ENCODE measurements around the gene MAP3K19.
"Not testable (repeated sequence)": the region's sequence is repeated elsewhere in the genome, so short reads cannot be mapped to it uniquely, and the experiment has no call there.

Gene MAP3K19, protein sequence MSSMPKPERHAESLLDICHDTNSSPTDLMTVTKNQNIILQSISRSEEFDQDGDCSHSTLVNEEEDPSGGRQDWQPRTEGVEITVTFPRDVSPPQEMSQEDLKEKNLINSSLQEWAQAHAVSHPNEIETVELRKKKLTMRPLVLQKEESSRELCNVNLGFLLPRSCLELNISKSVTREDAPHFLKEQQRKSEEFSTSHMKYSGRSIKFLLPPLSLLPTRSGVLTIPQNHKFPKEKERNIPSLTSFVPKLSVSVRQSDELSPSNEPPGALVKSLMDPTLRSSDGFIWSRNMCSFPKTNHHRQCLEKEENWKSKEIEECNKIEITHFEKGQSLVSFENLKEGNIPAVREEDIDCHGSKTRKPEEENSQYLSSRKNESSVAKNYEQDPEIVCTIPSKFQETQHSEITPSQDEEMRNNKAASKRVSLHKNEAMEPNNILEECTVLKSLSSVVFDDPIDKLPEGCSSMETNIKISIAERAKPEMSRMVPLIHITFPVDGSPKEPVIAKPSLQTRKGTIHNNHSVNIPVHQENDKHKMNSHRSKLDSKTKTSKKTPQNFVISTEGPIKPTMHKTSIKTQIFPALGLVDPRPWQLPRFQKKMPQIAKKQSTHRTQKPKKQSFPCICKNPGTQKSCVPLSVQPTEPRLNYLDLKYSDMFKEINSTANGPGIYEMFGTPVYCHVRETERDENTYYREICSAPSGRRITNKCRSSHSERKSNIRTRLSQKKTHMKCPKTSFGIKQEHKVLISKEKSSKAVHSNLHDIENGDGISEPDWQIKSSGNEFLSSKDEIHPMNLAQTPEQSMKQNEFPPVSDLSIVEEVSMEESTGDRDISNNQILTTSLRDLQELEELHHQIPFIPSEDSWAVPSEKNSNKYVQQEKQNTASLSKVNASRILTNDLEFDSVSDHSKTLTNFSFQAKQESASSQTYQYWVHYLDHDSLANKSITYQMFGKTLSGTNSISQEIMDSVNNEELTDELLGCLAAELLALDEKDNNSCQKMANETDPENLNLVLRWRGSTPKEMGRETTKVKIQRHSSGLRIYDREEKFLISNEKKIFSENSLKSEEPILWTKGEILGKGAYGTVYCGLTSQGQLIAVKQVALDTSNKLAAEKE (N-terminal part only)

DNA sequence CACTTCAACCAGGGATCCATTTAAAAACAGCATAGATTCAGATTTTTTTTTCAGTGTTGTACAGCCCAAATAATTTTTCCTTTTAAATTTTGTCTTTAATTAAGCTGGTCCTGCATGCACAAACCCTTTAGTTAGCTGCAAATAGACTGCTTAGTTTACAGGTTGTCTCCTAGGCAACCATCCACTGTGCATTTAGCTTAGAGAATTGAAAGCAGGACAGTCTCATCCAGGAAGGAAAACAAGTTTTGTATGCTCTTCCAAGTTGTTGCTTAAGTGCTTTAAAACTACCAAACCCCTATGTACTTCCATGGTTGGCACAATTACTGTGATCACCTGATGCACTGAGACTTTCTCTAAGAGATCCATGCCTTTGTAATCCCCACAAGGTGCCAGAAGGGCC, at the start of gene MAP3K19:
MAP3K19 (minus strand) TSS at position 148 of the 400 bp plus-strand sequence. CDS start 22,800 bp downstream, outside the sequence.
- no peak for DNase-seq (ENCODE audit: low spot score)

DNA sequence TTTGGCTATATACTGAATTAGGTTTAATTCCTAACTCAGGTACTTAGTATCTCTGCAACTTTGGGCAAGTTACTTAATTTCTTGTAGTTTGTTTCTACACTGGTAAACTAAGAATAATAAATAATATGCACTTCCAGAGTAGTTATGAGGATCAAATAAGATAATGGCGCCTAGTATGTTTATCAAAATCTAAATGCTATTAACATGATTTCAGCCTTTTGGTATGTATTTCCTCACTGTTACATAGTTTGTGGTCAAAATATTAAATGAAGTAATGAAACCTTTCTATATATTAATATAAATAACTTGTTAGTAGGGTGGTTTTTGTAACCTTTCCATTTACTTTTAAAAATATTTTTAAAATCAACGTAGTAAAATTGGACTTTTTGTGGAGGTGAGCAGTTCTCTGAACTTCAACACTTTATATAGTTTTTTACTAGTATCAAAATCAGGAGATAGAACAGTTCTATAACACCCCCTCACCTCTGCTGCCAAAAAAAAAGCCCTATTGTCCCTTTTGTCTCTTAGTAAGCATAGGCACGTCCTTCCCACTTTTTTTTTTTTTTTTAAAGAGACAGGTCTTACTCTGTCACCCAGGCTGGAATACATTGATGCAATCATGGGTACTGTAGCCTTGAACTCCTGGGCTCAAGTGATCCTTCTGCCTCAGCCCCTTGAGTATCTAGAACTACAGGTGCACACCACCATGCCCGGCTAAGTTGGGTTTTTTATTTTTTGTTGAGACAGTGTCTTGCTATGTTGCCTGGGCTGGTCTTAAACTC, 49.6 kb upstream of the MAP3K19 start:
- DNase-seq (ENCODE audit: low spot score) = no peak

DNA sequence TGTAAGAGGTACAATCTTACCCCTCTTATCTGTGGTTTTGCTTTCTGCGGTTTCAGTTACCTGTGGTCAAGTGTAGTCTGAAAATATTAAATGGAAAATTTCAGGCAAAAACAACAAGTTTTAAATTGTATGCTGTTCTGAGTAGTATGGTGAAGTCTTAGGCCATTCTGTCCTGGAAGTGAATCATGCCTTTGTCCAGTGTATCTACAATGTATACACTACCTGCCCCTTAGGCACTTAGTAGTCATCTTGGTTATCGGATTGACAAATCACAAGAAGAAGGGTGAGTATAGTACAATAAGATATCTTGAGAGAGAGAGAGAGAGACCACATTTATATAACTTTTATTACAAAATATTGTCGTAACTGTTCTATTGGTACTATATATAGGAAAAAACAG, 48.3 kb upstream of the MAP3K19 start:
- DNase-seq (ENCODE audit: low spot score) = no peak

DNA sequence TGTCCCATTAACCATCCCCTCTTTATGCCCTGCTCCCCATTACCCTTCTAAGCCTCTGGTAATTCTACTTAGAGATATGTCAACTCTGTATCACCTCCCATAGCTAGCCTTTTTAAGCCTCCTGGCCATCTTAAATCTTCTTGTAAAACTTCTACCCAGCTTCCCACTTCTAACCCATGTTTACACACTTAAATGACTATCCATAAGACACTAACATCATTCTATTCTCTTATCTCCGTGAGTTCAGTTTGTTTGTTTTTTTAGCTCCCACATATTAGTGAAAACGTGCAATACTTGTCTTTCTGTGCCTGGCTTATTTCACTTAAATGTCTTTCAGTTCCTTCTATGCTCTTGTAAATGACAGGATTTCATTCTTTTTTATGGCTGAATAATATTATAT, 47.3 kb upstream of the MAP3K19 start:
- DNase-seq (ENCODE audit: low spot score) = no peak

DNA sequence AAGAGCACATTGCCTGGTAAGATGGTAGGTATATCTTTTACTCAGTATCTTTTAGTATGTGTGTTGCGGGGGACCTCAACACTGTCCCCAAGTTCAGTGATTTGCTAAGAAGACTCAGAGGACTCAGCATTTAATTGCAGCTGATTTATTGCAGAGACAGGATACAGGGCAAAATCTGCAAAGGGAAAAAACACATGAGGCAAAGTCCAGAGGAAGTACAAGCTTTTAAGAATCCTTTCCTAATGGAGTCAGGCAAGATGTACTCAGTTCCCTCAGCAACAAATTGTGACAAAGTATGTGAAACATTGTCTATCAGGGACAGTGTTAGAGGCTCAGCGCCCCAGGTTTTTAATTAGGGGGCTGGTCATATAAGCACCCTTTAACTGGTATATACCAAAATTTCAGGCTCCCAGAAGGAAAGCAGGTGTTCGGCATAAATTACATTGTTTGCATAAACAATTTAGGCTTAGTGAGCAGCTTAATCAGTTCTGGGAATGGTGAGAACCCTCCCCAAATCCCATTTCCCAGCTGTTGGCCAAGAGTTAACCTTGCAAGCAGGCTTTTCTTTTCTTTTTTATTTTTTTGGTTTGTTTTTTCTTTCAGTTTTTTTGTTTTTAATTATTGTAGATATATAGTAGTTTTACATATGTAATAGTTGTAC, 46.6 kb upstream of the MAP3K19 start:
- no peak for DNase-seq (ENCODE audit: low spot score)

DNA sequence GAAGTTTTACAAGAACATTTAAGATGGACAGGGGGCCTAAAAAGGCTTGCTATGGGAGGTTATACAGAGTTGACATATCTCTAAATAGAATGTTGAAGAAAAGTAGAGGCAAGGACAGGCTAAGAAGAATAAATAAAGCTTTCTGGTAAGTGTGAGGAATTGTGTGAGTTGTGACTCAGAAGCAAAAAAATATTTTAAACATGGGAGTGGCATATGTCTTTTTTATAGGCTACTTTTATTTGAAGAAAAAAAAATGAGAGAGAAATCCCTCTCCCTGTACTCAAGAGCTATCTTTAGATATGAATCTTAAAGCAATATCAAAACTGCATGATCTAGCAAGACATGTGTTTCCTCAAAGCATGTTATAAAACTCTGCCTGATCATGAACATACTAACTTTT, 45.9 kb upstream of the MAP3K19 start:
- DNase-seq (ENCODE audit: low spot score) = no peak

DNA sequence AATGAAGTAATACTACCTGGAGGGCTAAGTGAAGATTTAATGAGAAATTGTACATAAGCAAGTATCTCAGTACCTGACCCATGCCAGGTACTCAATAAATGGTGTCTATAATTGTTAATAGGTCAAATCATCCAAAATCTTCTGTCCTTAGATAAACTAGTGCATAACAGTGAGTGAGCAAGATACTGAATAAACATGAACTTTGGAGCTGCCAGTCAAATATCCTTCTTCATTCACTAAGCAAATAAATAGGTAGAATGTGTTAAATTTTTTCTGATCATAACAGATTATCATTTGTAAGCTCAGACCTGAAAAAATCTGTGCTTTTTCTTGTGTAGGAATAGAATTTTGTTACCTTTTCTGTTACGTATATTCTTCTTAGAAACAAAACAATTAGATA, 44.4 kb upstream of the MAP3K19 start:
- no peak for DNase-seq (ENCODE audit: low spot score)

DNA sequence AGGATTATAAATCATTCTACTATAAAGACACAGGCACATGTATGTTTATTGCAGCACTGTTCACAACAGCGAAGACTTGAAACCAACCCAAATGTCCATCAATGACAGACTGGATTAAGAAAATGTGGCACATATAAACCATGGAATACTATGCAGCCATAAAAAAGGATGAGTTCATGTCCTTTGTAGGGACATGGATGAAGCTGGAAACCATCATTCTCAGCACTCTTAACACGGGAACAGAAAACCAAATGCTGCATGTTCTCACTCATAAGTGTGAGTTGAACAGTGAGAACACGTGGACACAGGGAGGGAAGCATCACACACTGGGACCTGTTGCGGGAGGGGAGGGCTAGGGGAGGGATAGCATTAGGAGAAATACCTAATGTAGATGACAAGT, 42.4 kb upstream of the MAP3K19 start:
- DNase-seq (ENCODE audit: low spot score) = not testable (repeated sequence)

DNA sequence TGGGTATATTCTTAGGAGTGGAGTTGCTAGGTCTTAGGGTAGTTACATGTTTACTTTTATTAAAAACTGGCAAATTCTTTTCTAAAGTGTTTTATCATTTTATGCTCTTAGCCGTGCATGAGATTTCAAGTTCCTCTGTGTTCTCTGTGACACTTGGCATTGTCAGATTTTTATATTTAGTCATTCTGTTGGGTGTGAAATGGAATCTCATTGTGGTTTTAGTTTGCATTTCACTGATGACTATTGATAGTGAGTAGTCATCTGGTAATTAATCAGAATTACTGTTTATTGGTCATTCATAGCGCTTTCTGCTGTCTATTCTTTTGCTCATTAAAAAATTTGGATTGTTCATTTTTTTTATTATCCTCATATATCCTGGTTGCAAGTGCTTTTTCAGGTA, 39.0 kb upstream of the MAP3K19 start:
- no peak for DNase-seq (ENCODE audit: low spot score)

DNA sequence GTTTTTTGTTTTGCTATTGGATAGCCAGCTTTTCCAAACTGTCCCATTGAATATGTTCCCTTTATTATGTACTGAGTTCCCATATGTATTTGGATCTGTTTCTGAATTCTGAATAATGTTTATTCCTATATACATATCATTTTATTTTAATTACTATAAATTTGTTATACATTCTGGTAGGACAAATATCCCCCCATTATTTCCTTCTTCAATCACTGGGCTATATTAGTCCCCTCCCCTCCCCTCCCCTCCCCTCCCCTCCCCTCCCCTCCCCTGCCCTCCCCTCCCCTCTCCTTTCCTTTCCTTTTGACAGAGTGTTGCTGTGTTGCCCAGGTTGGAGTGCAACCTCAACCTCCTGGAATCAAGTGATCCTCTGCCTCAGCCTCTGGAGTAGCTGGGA, 31.2 kb upstream of the MAP3K19 start:
- DNase-seq (ENCODE audit: low spot score) = no peak

DNA sequence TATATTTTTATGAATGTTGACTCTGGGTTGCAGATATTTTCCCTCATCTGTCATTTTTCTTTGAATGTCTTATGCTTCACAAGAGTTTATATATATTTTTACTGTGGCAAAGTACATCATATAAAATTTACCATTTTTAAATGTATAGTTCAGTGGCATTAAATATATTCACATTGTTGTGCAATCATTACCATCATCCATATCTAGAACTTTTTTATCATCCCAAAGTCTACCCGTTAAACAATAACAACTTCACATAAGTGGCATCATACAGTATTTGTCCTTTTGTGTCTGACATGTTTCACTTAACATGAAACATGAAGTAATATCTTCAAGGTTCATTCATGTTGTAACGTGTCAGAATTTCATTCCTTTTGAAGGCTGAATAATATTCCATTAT, 29.3 kb upstream of the MAP3K19 start:
- no peak for DNase-seq (ENCODE audit: low spot score)

DNA sequence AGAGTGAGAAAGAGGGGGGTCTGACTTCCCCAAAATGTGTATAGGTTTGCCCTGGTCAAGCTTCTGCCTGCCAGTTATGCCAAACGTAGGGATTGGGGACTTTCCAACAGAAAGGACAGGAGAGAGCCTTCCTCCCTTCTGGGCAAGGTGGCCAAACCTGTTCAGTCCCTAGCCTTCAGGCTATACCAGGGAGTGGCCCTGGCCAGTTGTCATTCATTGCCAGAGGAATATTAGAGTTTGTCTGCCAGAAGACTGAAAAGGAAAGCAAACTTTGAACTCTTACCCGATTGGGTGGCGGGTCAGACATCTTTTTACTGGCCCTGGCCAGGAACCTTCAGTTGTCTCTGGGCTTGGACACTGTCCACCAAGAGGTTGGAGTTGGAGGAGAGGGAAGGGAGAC, 27.0 kb upstream of the MAP3K19 start:
- DNase-seq (ENCODE audit: low spot score) = no peak

DNA sequence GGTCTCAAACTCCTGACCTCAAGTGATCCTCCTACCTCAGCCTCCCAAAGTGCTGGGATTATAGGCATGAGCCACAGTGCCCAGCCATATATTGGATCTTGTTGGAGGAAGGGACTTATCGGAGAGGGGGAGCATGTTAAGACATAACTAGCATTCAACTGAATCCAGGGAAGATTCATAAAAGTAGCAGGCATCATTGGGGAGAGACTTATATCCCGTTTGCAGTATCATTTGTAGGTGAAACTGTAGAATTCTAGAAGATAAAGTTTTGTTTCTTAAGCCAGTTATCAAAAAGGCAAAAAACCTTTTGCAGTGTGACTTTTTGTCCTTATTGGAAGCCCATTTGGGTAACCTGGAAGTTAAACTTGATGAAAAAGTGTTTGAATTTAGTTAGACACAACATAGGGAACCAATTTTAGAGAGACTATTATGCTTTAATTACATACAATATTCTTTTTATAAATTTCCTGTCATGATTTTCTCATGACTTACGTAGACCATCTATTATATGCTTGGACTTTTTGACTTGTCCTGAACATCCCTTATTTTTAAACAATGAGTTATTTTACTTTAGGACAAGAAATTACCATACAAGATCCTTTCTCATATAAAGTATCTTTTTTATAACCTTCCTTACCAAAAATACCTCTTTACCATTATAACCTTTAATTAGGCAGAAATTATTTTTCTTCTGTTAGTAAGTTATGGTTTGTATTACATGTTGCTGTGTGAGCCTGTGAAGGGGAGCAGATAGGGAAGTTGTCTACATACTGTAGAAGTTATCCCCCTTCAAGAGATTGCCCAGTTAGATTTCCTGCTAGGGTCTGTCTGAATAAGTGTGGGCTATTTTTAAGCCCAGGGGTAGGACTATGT, 25.1 kb upstream of the MAP3K19 start:
- no peak for DNase-seq (ENCODE audit: low spot score)

DNA sequence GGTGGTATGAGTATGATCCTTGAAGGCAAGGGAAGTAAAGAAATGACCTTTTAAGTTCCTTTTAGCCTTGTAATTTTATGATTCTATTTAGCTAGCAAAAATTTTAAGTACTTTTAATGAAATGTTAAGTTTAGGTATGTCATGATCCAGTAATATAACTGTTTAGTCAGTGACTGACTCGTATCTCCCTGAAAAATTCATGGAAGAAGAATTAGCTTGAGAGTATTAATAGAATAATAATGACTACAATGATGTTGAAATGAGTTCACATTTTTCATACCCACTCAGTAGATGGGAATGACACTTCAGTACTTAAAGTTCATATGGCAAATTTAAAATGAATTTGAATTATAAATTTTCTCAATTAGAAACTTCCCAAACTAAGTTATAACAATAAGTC, 19.5 kb upstream of the MAP3K19 start:
- DNase-seq (ENCODE audit: low spot score) = no peak

DNA sequence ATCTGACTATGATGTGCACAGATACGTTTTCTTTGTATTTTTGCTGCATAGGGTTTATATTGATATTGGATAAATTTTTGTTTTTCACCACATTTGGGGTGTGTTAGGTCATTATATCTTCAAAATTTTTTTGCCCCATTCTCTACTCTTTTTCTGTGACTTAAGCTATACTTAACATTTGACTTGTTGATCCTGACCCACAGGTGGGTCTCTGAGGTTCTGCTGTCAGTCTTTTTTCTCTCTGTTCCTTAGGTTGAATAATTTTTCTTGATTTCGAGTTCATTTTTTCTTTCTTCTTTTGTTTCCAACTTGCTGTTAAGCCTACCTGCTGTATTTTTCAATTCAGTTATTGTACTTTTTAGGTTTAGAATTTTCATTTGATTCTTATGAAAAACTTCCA, 16.9 kb upstream of the MAP3K19 start:
- DNase-seq (ENCODE audit: low spot score) = no peak

DNA sequence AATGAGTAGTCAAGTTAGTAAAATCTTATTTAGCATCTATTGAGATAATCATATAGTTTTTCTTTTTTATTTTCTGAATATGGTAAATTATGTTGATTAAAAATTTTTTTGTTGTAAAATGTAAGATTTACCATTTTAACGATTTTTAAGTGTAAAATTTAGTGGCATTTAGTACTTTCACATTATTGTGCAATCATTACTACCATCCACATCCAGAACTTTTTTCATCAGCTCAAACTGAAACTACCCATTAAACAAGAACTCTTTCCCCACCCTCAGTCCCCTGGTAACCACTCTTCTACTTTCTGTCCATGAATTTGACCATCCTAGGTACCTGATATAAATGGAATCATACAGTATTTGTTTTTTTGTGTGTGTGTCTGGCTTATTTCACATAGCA, 16.0 kb upstream of the MAP3K19 start:
- no peak for DNase-seq (ENCODE audit: low spot score)

DNA sequence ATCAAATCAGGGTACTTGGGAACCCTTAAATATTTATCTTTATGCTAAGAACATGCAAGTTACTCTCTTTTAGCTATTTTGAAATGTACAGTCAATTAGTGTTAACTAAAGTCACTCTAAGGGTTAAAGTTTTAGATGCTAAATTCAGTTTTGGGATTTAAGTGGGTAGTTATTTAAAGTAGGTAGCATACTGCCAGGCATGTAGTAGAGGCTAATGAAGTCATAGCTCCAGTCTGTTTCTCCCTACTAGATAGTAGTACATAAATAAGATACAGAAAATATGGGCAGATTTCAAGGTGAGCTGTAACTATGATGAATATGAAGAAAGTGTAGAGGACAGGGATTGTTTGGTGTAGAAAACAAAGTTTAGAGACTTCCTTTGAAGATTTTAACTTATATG, 12.3 kb upstream of the MAP3K19 start:
- no peak for DNase-seq (ENCODE audit: low spot score)

DNA sequence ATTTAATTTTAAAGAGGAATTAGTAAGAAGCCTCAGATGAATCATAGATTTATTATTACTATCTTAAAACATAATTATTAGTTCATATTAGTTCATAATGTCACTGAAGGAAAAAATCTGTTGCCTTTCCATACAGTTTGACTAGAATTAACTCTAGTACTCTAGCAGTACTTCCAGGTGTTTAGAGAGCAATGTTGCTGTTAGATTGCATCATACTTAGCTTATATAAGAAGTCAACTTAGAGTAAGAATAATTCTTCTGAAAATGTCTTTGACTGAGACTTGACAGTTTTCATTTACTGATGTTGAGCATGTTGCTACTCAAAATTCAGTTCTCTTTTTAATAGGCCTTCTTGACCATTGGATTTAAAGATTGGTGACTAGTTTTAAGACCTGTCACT, 9.5 kb upstream of the MAP3K19 start:
- DNase-seq (ENCODE audit: low spot score) = no peak

DNA sequence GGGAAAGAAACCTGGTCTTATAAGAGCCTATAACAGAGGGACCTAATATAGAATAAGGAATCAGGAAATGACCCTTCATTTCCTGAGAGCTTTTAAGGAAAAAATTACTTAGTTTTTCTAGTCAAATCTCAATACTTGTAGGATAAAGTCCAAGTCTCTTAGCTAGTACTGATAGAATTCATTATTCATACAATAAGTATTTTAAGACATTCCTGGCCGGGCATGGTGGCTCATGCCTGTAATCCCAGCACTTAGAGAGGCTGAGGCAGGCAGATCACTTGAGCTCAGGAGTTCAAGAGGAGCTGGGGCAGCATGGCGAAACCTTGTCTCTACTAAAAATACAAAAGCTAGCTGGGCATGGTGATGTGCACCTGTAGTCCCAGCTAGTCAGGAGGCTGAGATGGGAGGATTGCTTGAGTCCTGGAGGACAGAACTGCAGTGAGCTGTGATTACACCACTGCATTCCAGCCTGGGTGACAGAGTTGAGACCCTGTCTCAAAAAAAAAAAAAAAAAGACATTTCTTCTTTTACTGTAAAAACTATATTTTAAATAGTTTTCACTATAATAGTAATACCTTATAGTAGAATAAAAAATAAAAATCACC, 8.0 kb upstream of the MAP3K19 start:
- no peak for DNase-seq (ENCODE audit: low spot score)

DNA sequence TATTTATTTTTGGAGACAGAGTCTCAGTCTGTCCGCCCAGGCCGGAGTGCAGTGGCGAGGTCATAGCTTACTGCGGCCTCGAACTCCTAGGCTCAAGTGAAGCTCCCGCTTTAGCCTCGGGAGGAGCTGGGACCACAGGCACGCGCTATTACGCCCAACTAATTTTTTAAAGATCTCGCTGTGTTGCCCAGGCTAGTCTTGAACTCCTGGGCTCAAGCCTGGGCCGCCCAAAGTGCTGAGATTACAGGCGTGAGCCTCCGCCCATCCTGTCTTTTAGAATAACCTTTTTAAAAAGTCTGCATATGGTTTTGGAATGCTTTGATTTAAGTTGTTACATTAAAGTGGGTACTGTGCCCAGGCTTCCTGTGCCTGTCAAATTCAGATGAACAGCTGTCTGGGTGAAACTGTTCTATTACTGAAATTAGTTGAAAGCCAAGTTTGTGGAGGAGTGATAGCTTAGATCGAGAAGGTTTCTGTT, 5.8 kb upstream of the MAP3K19 start:
- no peak for DNase-seq (ENCODE audit: low spot score)

Measured in ecto neural progenitor cell (in vitro differentiated cells).